Measurements from ENCODE around the gene CDH6.

DNA sequence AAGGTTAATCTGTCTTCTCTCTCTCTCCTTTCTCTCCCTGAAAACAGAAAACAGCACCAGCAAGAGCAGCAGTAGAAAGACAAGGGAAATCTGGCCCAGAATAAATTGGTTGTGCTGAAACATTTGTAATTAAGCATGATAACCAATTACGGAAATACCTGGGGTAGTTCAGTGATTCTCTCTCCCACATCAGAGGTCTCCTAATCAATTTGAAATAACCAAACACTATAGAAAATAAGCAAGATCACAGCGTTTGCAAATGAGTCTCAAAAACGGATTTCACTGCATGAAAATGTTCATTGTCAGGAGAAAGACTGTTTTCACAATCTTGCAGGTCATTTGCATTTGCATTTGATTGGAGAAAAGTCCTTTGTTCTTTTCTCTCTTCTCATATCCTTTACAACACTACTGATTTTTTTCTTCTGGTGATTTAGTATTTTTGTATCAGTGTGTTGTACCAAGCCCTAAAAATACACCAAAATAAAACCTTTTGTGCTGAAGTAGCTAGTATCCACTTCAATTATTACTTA is 36.8 kb upstream of the CDH6 start:
- TF ChIP-seq POLR2AphosphoS5 (IDR thresholded peaks at IDR 0.05; ENCODE audit: borderline replicate concordance, low read depth, low read length) (no peak), FOXP2 (optimal IDR thresholded peaks at IDR 0.05; ENCODE audit: control extremely low read depth, extremely low read length, insufficient read depth) (no peak)

Data from SK-N-MC (cell line).